AG04450 (cell line): Measurements from ENCODE around the gene PANX3. TPM values are rescaled to one million over a fixed set of nuclear protein-coding genes. Genes with fewer than 3 reads are reported as not detected.

Experiments used
- CTCF ChIA-PET: fragments of 300-600, 350-600 bp; formaldehyde crosslinking; extraction: SDS; loops from one replicate; lab custom pipeline; 2022; ENCODE audit warnings: antibody characterized with exemption, inconsistent platforms; lab: Charles Lee
- POLR2A ChIA-PET: fragments of 350-600 bp; formaldehyde crosslinking; extraction: SDS; loops from one replicate; lab custom pipeline; 2021; ENCODE audit warnings: antibody characterized with exemption, inconsistent platforms; lab: Yijun Ruan, JAX
- DNase-seq: peaks from one replicate; pipeline ENCODE4 v3.0.0-alpha.2; 2011; ENCODE audit warnings: low read depth, low spot score
- H3K27ac ChIP-seq: one replicate; pipeline ENCODE4 v1.5.1; 2012; ENCODE audit warnings: low read depth, low read length, control low read depth
- H3K27me3 ChIP-seq: one replicate; pipeline ENCODE4 v1.6.0; 2012; ENCODE audit warnings: low read length; ENCODE audit not compliant: control insufficient read depth, insufficient read depth
- H3K4me3 ChIP-seq: 2 replicates; pipeline ENCODE4 v1.5.1; 2011; ENCODE audit warnings: mild to moderate bottlenecking, low read depth, low read length, control low read depth
- H3K9me3 ChIP-seq: 2 replicates; pipeline ENCODE4 v1.5.1; 2012; ENCODE audit warnings: low read length; ENCODE audit not compliant: control insufficient read depth, insufficient read depth
- CTCF ChIP-seq: IDR thresholded peaks from 2 replicates; pipeline ENCODE4 v1.5.1; 2011; ENCODE audit warnings: low read depth, low read length, control low read depth, inconsistent platforms
- polyA plus RNA-seq: library from polyadenylated mRNA; depleted of rRNA; stranded (reverse); fragments of >200 nt; gene quantifications from 2 replicates; pipeline ENCODE4 v1.2.3, GENCODE V29; 2011

Gene PANX3
- polyA plus RNA-seq, 1 experiment = not detected

DNA sequence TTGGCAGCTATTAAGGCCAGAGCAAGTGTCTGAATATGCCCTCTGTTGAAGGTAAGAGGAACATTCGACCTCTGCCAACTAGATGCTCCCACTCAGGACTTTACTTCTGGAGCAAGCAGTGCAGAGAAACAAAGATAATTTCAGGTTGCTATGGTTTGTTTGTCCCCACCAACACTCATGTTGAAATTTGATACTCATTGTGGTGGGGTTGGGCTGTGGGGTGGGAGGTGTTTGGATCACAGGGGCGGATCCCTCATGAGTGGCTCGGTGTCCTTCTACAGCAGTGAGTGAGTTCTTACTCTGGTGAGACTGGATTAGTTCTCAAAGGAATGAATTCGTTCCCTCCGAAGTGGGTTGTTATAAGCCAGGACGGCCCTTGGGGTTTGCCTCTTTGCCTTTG, 29.4 kb upstream of the PANX3 start:
- CTCF ChIA-PET = interaction anchor here (2.2 kb wide), 1 partner anchor 179 kb away, joined by 19 read pairs; no protein-coding TSS in a partner anchor
- no peak for TF ChIP-seq CTCF
- Histone ChIP-seq H3K4me3 (no peak overlapping the region), H3K27me3 (peaks cover 17% of the 10 kb centered on the region), H3K27ac (no peak overlapping the region), H3K9me3 (no peaks in the 10 kb centered on the region)
- POLR2A ChIA-PET = no interaction called here
- DNase-seq = no peak

- TF ChIP-seq CTCF = no peak
- CTCF ChIA-PET = interaction anchor here (0.6 to 4.0 kb wide), 7 partner anchors 13 to 511 kb away, joined by 3 to 117 read pairs (median 3); no protein-coding TSS in a partner anchor
- H3K27me3 ChIP-seq = peaks cover 16% of the 10 kb centered on the region
- no peak overlapping the region for H3K27ac ChIP-seq
- no peak for DNase-seq
- no peak overlapping the region for H3K4me3 ChIP-seq
- H3K9me3 ChIP-seq = no peaks in the 10 kb centered on the region
- POLR2A ChIA-PET = no interaction called here
Observed at GRCh38 chr11:124582565-124582964, 28.7 kb upstream of the PANX3 start.

DNA sequence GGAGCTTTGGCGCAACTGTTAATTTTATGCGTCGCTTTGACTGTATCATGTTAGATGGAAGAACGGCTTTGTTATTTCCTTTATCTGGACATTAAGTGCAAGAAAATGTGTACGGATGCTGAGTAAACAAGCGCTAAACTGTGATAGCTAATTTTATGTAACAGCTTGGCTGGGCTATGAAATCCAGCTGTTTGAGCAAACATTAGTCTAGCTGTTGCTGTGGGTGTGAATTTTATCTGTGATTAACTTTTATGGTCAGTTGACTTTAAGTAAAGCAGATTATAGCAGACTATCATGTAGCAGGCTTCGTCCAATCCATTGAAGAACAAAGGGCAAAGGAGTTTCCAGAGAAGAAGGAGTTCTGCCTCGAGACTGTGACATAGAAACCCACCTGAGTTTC, 27.4 kb upstream of the PANX3 start:
- POLR2A ChIA-PET = no interaction called here
- DNase-seq = no peak
- H3K4me3 ChIP-seq = no peak overlapping the region
- no peak for TF ChIP-seq CTCF
- no peak overlapping the region for H3K27ac ChIP-seq
- H3K9me3 ChIP-seq = no peaks in the 10 kb centered on the region
- H3K27me3 ChIP-seq = peaks cover 11% of the 10 kb centered on the region
- CTCF ChIA-PET = interaction anchor here (1.3 to 4.0 kb wide), 4 partner anchors 44 to 515 kb away, joined by 5 to 117 read pairs (median 14); no protein-coding TSS in a partner anchor

GRCh38 chr11:124584681-124585372, 26.4 kb upstream of the PANX3 start:
- no peak for TF ChIP-seq CTCF
- no peak for DNase-seq
- ChIA-PET POLR2A (no interaction called here), CTCF (interaction anchor here (0.6 to 4.0 kb wide), 17 partner anchors 9 to 516 kb away, joined by 3 to 117 read pairs (median 8); no protein-coding TSS in a partner anchor)
- Histone ChIP-seq H3K27me3 (peaks cover 10% of the 10 kb centered on the region), H3K27ac (no peak overlapping the region), H3K9me3 (no peaks in the 10 kb centered on the region), H3K4me3 (no peak overlapping the region)

GRCh38 chr11:124586238-124586860, 24.9 kb upstream of the PANX3 start:
- Histone ChIP-seq H3K9me3 (no peaks in the 10 kb centered on the region), H3K4me3 (no peak overlapping the region), H3K27me3 (peaks cover 10% of the 10 kb centered on the region), H3K27ac (no peak overlapping the region)
- DNase-seq = peak; percentile 23
- ChIA-PET CTCF (interaction anchor here (0.6 to 4.0 kb wide), 19 partner anchors 10 to 523 kb away, joined by 3 to 117 read pairs (median 3); no protein-coding TSS in a partner anchor), POLR2A (no interaction called here)
- peak; percentile 74 for TF ChIP-seq CTCF
